ENCODE data around the gene GAB4.

GAB4 gene

GRCh38 chr22:16912281-16912680 lies 95.7 kb downstream of the GAB4 start:
- DNase-seq, result no peak

All from C1 segment of cervical spinal cord (tissue), 14 donors.